HS-27A (cell line): ENCODE data around the gene SLC15A3.

Experiments used
- DNase-seq: peaks from one replicate; pipeline ENCODE4 v3.0.0-alpha.2; 2012; ENCODE audit warnings: low read depth, missing footprints

Gene SLC15A3

DNA sequence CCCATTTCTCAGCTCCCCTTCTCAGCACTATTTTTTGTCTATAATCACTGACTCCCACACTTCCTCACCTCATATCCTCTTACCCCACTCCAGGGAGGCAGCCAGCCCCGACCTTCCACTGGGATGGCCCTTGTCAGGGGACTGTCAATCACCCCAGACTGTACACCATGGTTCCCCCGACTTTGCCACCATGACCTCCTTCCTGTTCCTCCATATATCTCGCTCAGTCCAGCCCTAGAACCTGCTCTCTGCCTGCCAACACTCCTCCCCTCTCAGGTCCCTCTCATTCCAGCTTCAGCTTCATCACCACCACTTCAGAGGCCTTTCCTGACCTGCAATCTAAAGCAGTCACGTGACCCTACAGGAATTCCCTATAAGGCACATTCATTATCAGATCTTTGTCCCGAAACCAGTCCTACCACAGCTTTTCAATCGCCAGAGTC, 62.1 kb downstream of the SLC15A3 start:
- DNase-seq: no peak

DNA sequence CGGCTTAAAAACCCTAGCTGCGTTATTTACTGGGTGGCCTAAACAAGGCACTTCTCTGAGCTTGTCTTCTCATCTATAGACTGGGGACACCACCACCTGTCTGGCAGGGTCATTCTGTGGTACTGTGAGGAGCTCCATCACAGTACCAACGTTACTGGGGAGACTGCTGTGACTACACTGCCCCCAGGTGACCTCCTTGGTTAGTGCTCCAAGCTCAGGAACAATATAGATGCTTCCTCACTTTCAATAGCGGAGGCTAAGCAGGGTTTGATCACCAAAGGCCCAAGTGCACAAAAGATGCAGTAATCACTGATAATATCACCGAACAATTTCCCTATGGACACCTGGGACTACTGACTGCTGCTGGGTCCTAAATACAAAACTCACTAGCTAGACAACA, 64.4 kb downstream of the SLC15A3 start:
- no peak for DNase-seq
